H9 (cell line): ENCODE data around the gene ARSG. TPM values are rescaled to one million over a fixed set of nuclear protein-coding genes. Genes with fewer than 3 reads are reported as not detected.

Experiments used
- DNase-seq: peaks from one replicate; pipeline ENCODE4 v3.0.0-alpha.2; 2017
- H2AFZ ChIP-seq: one replicate; pipeline ENCODE4 v1.6.1; 2013; ENCODE audit warnings: mild to moderate bottlenecking, low read length, control low read depth, moderate library complexity
- H2AK5ac ChIP-seq: 2 replicates; pipeline ENCODE4 v1.6.1; 2013; ENCODE audit warnings: low read length, control low read depth, mixed read lengths; ENCODE audit not compliant: insufficient read length
- H2BK120ac ChIP-seq: one replicate; pipeline ENCODE4 v1.6.1; 2013; ENCODE audit warnings: low read depth, mild to moderate bottlenecking, low read length, control low read depth, inconsistent platforms; ENCODE audit not compliant: poor library complexity, severe bottlenecking
- H2BK12ac ChIP-seq: 2 replicates; pipeline ENCODE4 v1.6.1; 2013; ENCODE audit warnings: low read length, control low read depth, mixed read lengths, low read depth; ENCODE audit not compliant: insufficient read length
- H2BK15ac ChIP-seq: 2 replicates; pipeline ENCODE4 v1.6.1; 2013; ENCODE audit warnings: low read depth, low read length, control low read depth
- H2BK20ac ChIP-seq: one replicate; pipeline ENCODE4 v1.6.1; 2013; ENCODE audit warnings: low read depth, mild to moderate bottlenecking, low read length, control low read depth, inconsistent platforms; ENCODE audit not compliant: poor library complexity, severe bottlenecking
- H2BK5ac ChIP-seq: 2 replicates; pipeline ENCODE4 v1.6.1; 2013; ENCODE audit warnings: low read length, control low read depth, mixed read lengths; ENCODE audit not compliant: insufficient read length
- H3K14ac ChIP-seq: 2 replicates; pipeline ENCODE4 v1.6.1; 2013; ENCODE audit warnings: low read length, control low read depth; ENCODE audit not compliant: insufficient read depth
- H3K18ac ChIP-seq: 2 replicates; pipeline ENCODE4 v1.6.1; 2013; ENCODE audit warnings: low read depth, mild to moderate bottlenecking, mixed read lengths, low read length, control low read depth; ENCODE audit not compliant: insufficient read length
- H3K23ac ChIP-seq: 2 replicates; pipeline ENCODE4 v1.6.1; 2013; ENCODE audit warnings: low read length, control low read depth, mixed read lengths, low read depth; ENCODE audit not compliant: insufficient read length
- H3K23me2 ChIP-seq: 2 replicates; pipeline ENCODE4 v1.6.1; 2013; ENCODE audit warnings: low read depth, mild to moderate bottlenecking, mixed read lengths, low read length, control low read depth; ENCODE audit not compliant: insufficient read length, poor library complexity, severe bottlenecking
- H3K27ac ChIP-seq: 2 replicates; pipeline ENCODE4 v1.5.1; 2013; ENCODE audit warnings: low read length, control low read depth, mixed read lengths, low read depth; ENCODE audit not compliant: insufficient read length
- H3K27me3 ChIP-seq: 2 replicates; pipeline ENCODE4 v1.6.1; 2013; ENCODE audit warnings: low read length, control low read depth, inconsistent platforms; ENCODE audit not compliant: insufficient read depth
- H3K4ac ChIP-seq: 2 replicates; pipeline ENCODE4 v1.6.1; 2013; ENCODE audit warnings: low read depth, mild to moderate bottlenecking, control low read depth, inconsistent platforms, low read length, moderate library complexity
- H3K4me1 ChIP-seq: 2 replicates; pipeline ENCODE4 v1.6.1; 2013; ENCODE audit warnings: low read length, control low read depth, inconsistent platforms; ENCODE audit not compliant: insufficient read depth
- H3K4me2 ChIP-seq: 2 replicates; pipeline ENCODE4 v1.6.1; 2013; ENCODE audit warnings: low read length, control low read depth, mixed read lengths; ENCODE audit not compliant: insufficient read length, insufficient read depth
- H3K56ac ChIP-seq: 2 replicates; pipeline ENCODE4 v1.6.1; 2013; ENCODE audit warnings: low read depth, mild to moderate bottlenecking, mixed read lengths, low read length, control low read depth; ENCODE audit not compliant: insufficient read length
- H3K79me1 ChIP-seq: 2 replicates; pipeline ENCODE4 v1.6.1; 2013; ENCODE audit warnings: low read depth, mild to moderate bottlenecking, moderate library complexity, low read length, control low read depth, inconsistent platforms; ENCODE audit not compliant: insufficient read depth, poor library complexity, severe bottlenecking
- H3K79me2 ChIP-seq: 2 replicates; pipeline ENCODE4 v1.6.1; 2013; ENCODE audit warnings: low read length, control low read depth, inconsistent platforms; ENCODE audit not compliant: insufficient read depth
- H3K9ac ChIP-seq: 2 replicates; pipeline ENCODE4 v1.6.1; 2013; ENCODE audit warnings: low read length, control low read depth, mixed read lengths; ENCODE audit not compliant: insufficient read length; ENCODE audit errors: extremely low read depth
- H3K9me3 ChIP-seq: one replicate; pipeline ENCODE4 v1.6.1; 2013; ENCODE audit warnings: low read depth, low read length, inconsistent platforms; ENCODE audit not compliant: control insufficient read depth
- H3T11ph ChIP-seq: one replicate; pipeline ENCODE4 v1.6.1; 2013; ENCODE audit warnings: mild to moderate bottlenecking, low read length, control low read depth, inconsistent platforms
- H4K20me1 ChIP-seq: one replicate; pipeline ENCODE4 v1.6.1; 2013; ENCODE audit not compliant: control insufficient read depth, insufficient read length, insufficient read depth
- H4K5ac ChIP-seq: 2 replicates; pipeline ENCODE4 v1.6.1; 2013; ENCODE audit warnings: low read depth, mild to moderate bottlenecking, mixed read lengths, low read length, control low read depth; ENCODE audit not compliant: insufficient read length
- H4K8ac ChIP-seq: replicated peaks from 2 replicates; pipeline ENCODE4 v1.6.1; 2013; ENCODE audit warnings: low read length, control low read depth, mixed read lengths, low read depth; ENCODE audit not compliant: insufficient read length
- H4K91ac ChIP-seq: 2 replicates; pipeline ENCODE4 v1.6.1; 2013; ENCODE audit warnings: low read depth, mild to moderate bottlenecking, moderate library complexity, mixed read lengths, low read length, control low read depth; ENCODE audit not compliant: insufficient read length
- H3K27ac Mint-ChIP-seq, 3 experiments: 2 replicates in 2 of 3; 3 replicates in 1 of 3; pipeline ENCODE4 v1.8.0; 2020 to 2021; ENCODE audit warnings: mixed read lengths in 3 of 3, mild to moderate bottlenecking in 1 of 3, moderate library complexity in 1 of 3
- H3K27me3 Mint-ChIP-seq: 2 replicates; pipeline ENCODE4 v1.8.0; 2021; ENCODE audit warnings: low read depth, mild to moderate bottlenecking, moderate library complexity, mixed read lengths
- H3K36me3 Mint-ChIP-seq, 3 experiments: 2 replicates in 2 of 3; 3 replicates in 1 of 3; pipeline ENCODE4 v1.8.0; 2020 to 2021; ENCODE audit warnings: low read depth in 3 of 3, mixed read lengths in 3 of 3; ENCODE audit not compliant: insufficient read depth in 1 of 3
- H3K4me1 Mint-ChIP-seq, 2 experiments: 2 replicates each; pipeline ENCODE4 v1.8.0; 2020; ENCODE audit warnings: mixed read lengths in 2 of 2
- H3K4me3 Mint-ChIP-seq, 2 experiments: 2 replicates in 1 of 2; 3 replicates in 1 of 2; pipeline ENCODE4 v1.8.0; 2020 to 2021; ENCODE audit warnings: mild to moderate bottlenecking in 2 of 2, mixed read lengths in 2 of 2, moderate library complexity in 1 of 2
- H3K9me3 Mint-ChIP-seq, 2 experiments: 2 replicates in 1 of 2; 3 replicates in 1 of 2; pipeline ENCODE4 v1.8.0; 2020; ENCODE audit warnings: mild to moderate bottlenecking in 2 of 2, mixed read lengths in 2 of 2, moderate library complexity in 1 of 2
- WGBS: extraction: QIAGEN DNeasy Blood & Tissue Kit; methylation state at CpG from one replicate; pipeline ENCODE4 v1.1.7; 2013; ENCODE audit warnings: missing lambda C conversion rate, low lambda C conversion rate, mixed read lengths; ENCODE audit not compliant: insufficient read length; ENCODE audit errors: extremely low coverage; 5-methylcytosine and 5-hydroxymethylcytosine counted together
- total RNA-seq: library from RNA; stranded (reverse); gene quantifications from 2 replicates; pipeline ENCODE4 v1.2.1, GENCODE V29; 2021
- TF ChIP-seq, protein P1 (sequence below): fragments of 200-600 bp; sonication (generic); conservative IDR thresholded peaks from 3 replicates; pipeline ENCODE4 v1.8.0; 2021; ENCODE audit warnings: antibody characterized with exemption, mild to moderate bottlenecking

ARSG gene
- total RNA-seq, 1 experiment from 2014 or later, result 3.6 TPM

GRCh38 chr17:68417317-68417716 lies 126.0 kb downstream of the ARSG start:
- Histone ChIP-seq H4K8ac (no peak overlapping the region), H3K4me1 (no peaks in the 10 kb centered on the region), H3K56ac (no peak overlapping the region), H3K4me2 (no peak overlapping the region), H3K14ac (no peak overlapping the region), H2BK120ac (no peak overlapping the region), H3K79me2 (no peaks in the 10 kb centered on the region), H3K4ac (no peak overlapping the region), H3K18ac (no peak overlapping the region), H2BK12ac (no peak overlapping the region), H2BK15ac (no peak overlapping the region), H3K9ac (no peak overlapping the region), H4K20me1 (no peaks in the 10 kb centered on the region), H4K5ac (no peak overlapping the region), H4K91ac (no peak overlapping the region), H3K79me1 (no peaks in the 10 kb centered on the region), H3K9me3 (no peaks in the 10 kb centered on the region), H3T11ph (no peak overlapping the region), H3K23me2 (no peaks in the 10 kb centered on the region), H3K27me3 (no peaks in the 10 kb centered on the region), H2BK5ac (no peak overlapping the region), H3K27ac (no peak overlapping the region), H3K23ac (no peak overlapping the region), H2BK20ac (no peak overlapping the region), H2AFZ (no peak overlapping the region), H2AK5ac (no peak overlapping the region)
- DNase-seq, result no peak
- TF ChIP-seq, protein P1, sequence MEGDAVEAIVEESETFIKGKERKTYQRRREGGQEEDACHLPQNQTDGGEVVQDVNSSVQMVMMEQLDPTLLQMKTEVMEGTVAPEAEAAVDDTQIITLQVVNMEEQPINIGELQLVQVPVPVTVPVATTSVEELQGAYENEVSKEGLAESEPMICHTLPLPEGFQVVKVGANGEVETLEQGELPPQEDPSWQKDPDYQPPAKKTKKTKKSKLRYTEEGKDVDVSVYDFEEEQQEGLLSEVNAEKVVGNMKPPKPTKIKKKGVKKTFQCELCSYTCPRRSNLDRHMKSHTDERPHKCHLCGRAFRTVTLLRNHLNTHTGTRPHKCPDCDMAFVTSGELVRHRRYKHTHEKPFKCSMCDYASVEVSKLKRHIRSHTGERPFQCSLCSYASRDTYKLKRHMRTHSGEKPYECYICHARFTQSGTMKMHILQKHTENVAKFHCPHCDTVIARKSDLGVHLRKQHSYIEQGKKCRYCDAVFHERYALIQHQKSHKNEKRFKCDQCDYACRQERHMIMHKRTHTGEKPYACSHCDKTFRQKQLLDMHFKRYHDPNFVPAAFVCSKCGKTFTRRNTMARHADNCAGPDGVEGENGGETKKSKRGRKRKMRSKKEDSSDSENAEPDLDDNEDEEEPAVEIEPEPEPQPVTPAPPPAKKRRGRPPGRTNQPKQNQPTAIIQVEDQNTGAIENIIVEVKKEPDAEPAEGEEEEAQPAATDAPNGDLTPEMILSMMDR, result no peak
- peaks cover 17 to 18% of the 10 kb centered on the region in 2 experiments for H3K4me1 Mint-ChIP-seq
- H3K36me3 Mint-ChIP-seq, result peaks cover 32 to 58% (median 34%) of the 10 kb centered on the region in 3 experiments
- no peak overlapping the region for H3K4me3 Mint-ChIP-seq
- peaks cover 13% of the 10 kb centered on the region for H3K27me3 Mint-ChIP-seq
- H3K27ac Mint-ChIP-seq, result no peak overlapping the region
- no CpG with 5 or more reads among the region's 3 CpGs for WGBS
- peaks cover 39 to 45% of the 10 kb centered on the region in 2 experiments for H3K9me3 Mint-ChIP-seq
